ENCODE results near the gene LY86.

GRCh38 chr6:6599468-6599873 lies 11.0 kb downstream of the LY86 start:
- TF ChIP-seq CTCF (IDR thresholded peaks at IDR 0.05) (no peak), EZH2 (IDR thresholded peaks at IDR 0.05; ENCODE audit: borderline replicate concordance, insufficient read depth, low read depth, low read length, poor library complexity, severe bottlenecking) (no peak)

Measured in B cell (primary cell).